Endothelial cell (in vitro differentiated cells): ENCODE measurements around the gene FGF16. TPM values are rescaled to one million over a fixed set of nuclear protein-coding genes. Genes with fewer than 3 reads are reported as not detected.

Experiments
- DNase-seq: peaks from one replicate; pipeline ENCODE4 v3.0.0; 2021; ENCODE audit warnings: low spot score
- H3K27ac Mint-ChIP-seq: one replicate; pipeline ENCODE4 v1.8.0; 2021; ENCODE audit warnings: mixed read lengths, inconsistent platforms; ENCODE audit not compliant: unreplicated experiment
- H3K27me3 Mint-ChIP-seq: one replicate; pipeline ENCODE4 v1.8.0; 2021; ENCODE audit warnings: mild to moderate bottlenecking, moderate library complexity, mixed read lengths, inconsistent platforms; ENCODE audit not compliant: unreplicated experiment
- H3K36me3 Mint-ChIP-seq: one replicate; pipeline ENCODE4 v1.8.0; 2021; ENCODE audit warnings: mild to moderate bottlenecking, low read depth, mixed read lengths, inconsistent platforms; ENCODE audit not compliant: unreplicated experiment
- H3K4me1 Mint-ChIP-seq: one replicate; pipeline ENCODE4 v1.8.0; 2021; ENCODE audit warnings: mild to moderate bottlenecking, mixed read lengths, inconsistent platforms; ENCODE audit not compliant: unreplicated experiment
- H3K4me3 Mint-ChIP-seq: one replicate; pipeline ENCODE4 v1.8.0; 2021; ENCODE audit warnings: mild to moderate bottlenecking, mixed read lengths, inconsistent platforms; ENCODE audit not compliant: unreplicated experiment
- H3K9me3 Mint-ChIP-seq: one replicate; pipeline ENCODE4 v1.8.0; 2021; ENCODE audit warnings: mixed read lengths, inconsistent platforms; ENCODE audit not compliant: unreplicated experiment
- CTCF ChIP-seq: fragments of 200-600 bp; sonication (generic); IDR thresholded peaks from one replicate; pipeline ENCODE4 v1.5.0; 2021; ENCODE audit warnings: antibody characterized with exemption; ENCODE audit not compliant: unreplicated experiment
- total RNA-seq: library from RNA; stranded (reverse); fragmentation: NEBNext Ultra II Directional; extraction: Animal tissue kit (Norgen Biotek cat#: 25700); gene quantifications from one replicate; pipeline ENCODE4 v1.2.1, GENCODE V29; 2021; ENCODE audit not compliant: unreplicated experiment

Gene FGF16
- total RNA-seq, 1 donor from 2014 or later: 2.1 TPM

- no peak overlapping the region for H3K4me3 Mint-ChIP-seq
- H3K36me3 Mint-ChIP-seq: no peaks in the 10 kb centered on the region
- H3K27ac Mint-ChIP-seq: no peak overlapping the region
- DNase-seq: no peak
- TF ChIP-seq CTCF: no peak
- no peaks in the 10 kb centered on the region for H3K4me1 Mint-ChIP-seq
- peaks cover 2% of the 10 kb centered on the region for H3K27me3 Mint-ChIP-seq
- no peaks in the 10 kb centered on the region for H3K9me3 Mint-ChIP-seq
Measured at GRCh38 chrX:77428551-77428950, 18.6 kb upstream of the FGF16 start.

DNA sequence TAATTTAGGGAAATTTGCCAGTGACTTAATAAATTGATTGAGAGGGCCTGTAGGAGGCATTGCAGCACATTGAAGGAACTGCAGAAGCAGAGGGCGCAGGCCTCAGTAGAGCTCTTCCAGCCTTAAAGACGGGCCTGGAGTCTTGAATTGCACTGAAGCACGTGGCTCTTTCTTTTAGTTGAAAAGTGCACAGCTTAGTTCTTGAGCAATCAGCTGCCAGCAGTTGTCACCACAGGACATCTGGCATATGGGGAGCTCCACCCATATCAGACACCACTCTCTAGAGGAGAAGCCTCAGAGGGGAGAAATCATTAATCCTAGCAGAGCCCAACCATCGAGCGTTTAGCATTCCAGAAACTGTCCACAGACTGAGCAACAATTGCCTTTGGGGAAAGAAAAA is 16.0 kb upstream of the FGF16 start:
- no peak for TF ChIP-seq CTCF
- DNase-seq: no peak
- no peaks in the 10 kb centered on the region for H3K36me3 Mint-ChIP-seq
- H3K9me3 Mint-ChIP-seq: no peaks in the 10 kb centered on the region
- no peak overlapping the region for H3K27ac Mint-ChIP-seq
- H3K27me3 Mint-ChIP-seq: peaks cover 2% of the 10 kb centered on the region
- H3K4me1 Mint-ChIP-seq: no peaks in the 10 kb centered on the region
- no peak overlapping the region for H3K4me3 Mint-ChIP-seq

DNA sequence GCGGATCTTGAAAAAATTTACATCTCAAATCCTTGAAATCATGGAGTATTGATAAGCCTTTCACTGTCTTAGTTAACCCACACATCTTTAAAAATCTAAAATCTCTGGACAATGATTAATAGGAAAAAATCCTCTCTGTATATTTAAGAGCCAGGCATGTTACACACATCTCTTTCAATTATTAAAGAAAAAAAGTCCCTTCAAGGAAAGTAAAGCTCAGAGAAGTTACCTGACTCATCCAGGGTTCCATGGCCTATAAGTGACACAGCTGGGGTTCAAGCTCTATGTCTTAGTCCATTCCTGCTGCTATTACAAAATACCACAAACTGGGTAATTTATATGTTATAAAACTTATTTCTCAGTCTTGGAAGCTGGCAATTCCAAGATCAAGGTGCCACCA is 14.2 kb upstream of the FGF16 start:
- Mint-ChIP-seq H3K27me3 (no peaks in the 10 kb centered on the region), H3K4me3 (no peak overlapping the region), H3K27ac (no peak overlapping the region), H3K9me3 (no peaks in the 10 kb centered on the region), H3K36me3 (no peaks in the 10 kb centered on the region), H3K4me1 (no peaks in the 10 kb centered on the region)
- TF ChIP-seq CTCF: no peak
- DNase-seq: no peak

DNA sequence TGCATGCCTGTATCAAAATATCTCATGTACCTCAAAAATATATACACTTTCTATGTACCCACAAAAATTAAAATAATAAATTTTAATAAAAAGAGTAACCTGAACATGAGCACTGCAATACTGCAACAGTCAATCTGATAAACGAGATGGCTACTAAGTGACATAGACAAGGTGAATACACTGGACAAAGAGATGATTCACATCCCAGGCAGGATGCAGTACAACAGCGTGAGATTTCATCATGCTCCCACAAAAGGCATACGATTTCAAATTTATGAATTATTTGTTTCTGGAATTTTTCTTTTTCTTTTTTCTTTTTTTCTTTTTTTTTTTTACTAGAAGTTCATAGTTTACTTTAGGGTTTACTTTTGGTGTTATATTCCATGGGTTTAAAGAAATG is 12.2 kb upstream of the FGF16 start:
- no peaks in the 10 kb centered on the region for H3K9me3 Mint-ChIP-seq
- H3K27ac Mint-ChIP-seq: no peak overlapping the region
- DNase-seq: no peak
- no peak for TF ChIP-seq CTCF
- H3K36me3 Mint-ChIP-seq: no peaks in the 10 kb centered on the region
- no peaks in the 10 kb centered on the region for H3K4me1 Mint-ChIP-seq
- no peak overlapping the region for H3K4me3 Mint-ChIP-seq
- H3K27me3 Mint-ChIP-seq: no peaks in the 10 kb centered on the region

DNA sequence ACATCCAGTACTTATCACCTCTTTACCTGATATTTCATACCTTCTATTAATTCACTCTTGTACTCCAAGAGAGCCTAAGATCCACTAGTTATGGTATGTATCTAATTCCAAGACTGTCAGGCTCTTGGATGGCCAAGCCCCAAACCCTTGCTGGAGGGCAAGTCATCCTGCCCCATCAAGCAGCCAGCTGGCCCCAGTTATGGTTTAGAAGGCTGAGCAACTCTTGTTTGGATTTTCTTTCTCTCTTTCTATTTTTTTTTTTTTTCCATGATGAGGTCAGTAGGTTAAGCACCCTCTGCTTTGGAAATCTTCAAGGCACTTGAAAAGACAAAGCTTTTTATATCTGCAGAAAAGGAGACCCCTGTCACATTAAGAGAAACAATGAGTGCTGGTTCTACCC is 10.9 kb upstream of the FGF16 start:
- DNase-seq: no peak
- H3K4me1 Mint-ChIP-seq: peaks cover 3% of the 10 kb centered on the region
- no peaks in the 10 kb centered on the region for H3K36me3 Mint-ChIP-seq
- no peaks in the 10 kb centered on the region for H3K27me3 Mint-ChIP-seq
- no peaks in the 10 kb centered on the region for H3K9me3 Mint-ChIP-seq
- no peak overlapping the region for H3K4me3 Mint-ChIP-seq
- no peak for TF ChIP-seq CTCF
- no peak overlapping the region for H3K27ac Mint-ChIP-seq
